ENCODE measurements around the gene ZNF101.

Gene ZNF101

GRCh38 chr19:19642506-19643157 lies 26.0 kb upstream of the ZNF101 start:
- peak; percentile 68 for DNase-seq

GRCh38 chr19:19643158-19644053 lies 25.2 kb upstream of the ZNF101 start, which contains the start of gene GMIP:
Gene GMIP, minus strand, starts transcription at chr19:19643657. Its CDS starts 128 bp downstream, at chr19:19643529.
- peak; percentile 87 for DNase-seq

GRCh38 chr19:19644054-19644388 lies 24.6 kb upstream of the ZNF101 start:
- DNase-seq: no peak

- no peak for DNase-seq
Observed at GRCh38 chr19:19645233-19645870, 23.3 kb upstream of the ZNF101 start.

GRCh38 chr19:19647037-19647835 lies 21.4 kb upstream of the ZNF101 start:
- DNase-seq: no peak

- DNase-seq: no peak
Observed at GRCh38 chr19:19649155-19649554, 19.5 kb upstream of the ZNF101 start.

- no peak for DNase-seq
Observed at GRCh38 chr19:19649580-19649995, 19.1 kb upstream of the ZNF101 start.

- DNase-seq: no peak
Observed at GRCh38 chr19:19650331-19650730, 18.3 kb upstream of the ZNF101 start.

- DNase-seq: no peak
Observed at GRCh38 chr19:19651076-19651475, 17.6 kb upstream of the ZNF101 start.

GRCh38 chr19:19652482-19653295 lies 15.9 kb upstream of the ZNF101 start:
- DNase-seq: no peak

GRCh38 chr19:19653597-19654147 lies 15.0 kb upstream of the ZNF101 start:
- no peak for DNase-seq

- DNase-seq: no peak
Observed at GRCh38 chr19:19654441-19654840, 14.2 kb upstream of the ZNF101 start.

GRCh38 chr19:19655051-19655594 lies 13.5 kb upstream of the ZNF101 start:
- DNase-seq: no peak

- no peak for DNase-seq
Observed at GRCh38 chr19:19655641-19656343, 12.8 kb upstream of the ZNF101 start.

GRCh38 chr19:19656451-19657396 lies 11.9 kb upstream of the ZNF101 start:
- no peak for DNase-seq

GRCh38 chr19:19657397-19657783 lies 11.2 kb upstream of the ZNF101 start:
- no peak for DNase-seq

- DNase-seq: no peak
Observed at GRCh38 chr19:19659646-19660245, 8.9 kb upstream of the ZNF101 start.

- DNase-seq: no peak
Observed at GRCh38 chr19:19661141-19661674, 7.4 kb upstream of the ZNF101 start.
